ENCODE data around the gene THEMIS.

DNA sequence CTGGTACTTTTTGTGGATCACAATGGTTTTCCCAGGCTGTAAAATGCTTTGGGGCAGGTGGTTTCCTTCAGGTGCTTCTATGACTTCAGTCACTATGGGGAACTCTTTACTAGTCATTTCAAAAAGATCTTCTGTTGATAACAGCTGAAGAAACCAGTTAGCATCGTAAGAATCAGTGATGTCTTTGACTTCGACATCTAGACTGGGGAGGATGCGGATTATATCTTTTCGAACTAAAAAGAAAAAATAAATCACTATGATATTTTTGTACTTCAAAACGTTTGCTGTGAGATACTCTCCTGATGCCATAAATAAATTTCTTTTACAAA is 87.2 kb downstream of the THEMIS start:
- TF ChIP-seq POLR2AphosphoS5 (IDR thresholded peaks at IDR 0.05; ENCODE audit: borderline replicate concordance, low read depth, low read length) = no peak
- no peak for TF ChIP-seq EZH2 (IDR thresholded peaks at IDR 0.05)
